K562 (cell line): Measurements from ENCODE around the gene COL4A5.

Experiments used
- HDAC2 ChIP-seq: fragments of 450-650 bp; IDR thresholded peaks from 2 replicates; pipeline ENCODE4 v1.6.1; 2016; ENCODE audit warnings: mild to moderate bottlenecking
- IRF1 ChIP-seq: sonication (generic); formaldehyde crosslinking; IDR thresholded peaks from 2 replicates; pipeline ENCODE4 v1.8.0; 2022; ENCODE audit warnings: missing genetic modification reagents, mild to moderate bottlenecking, borderline replicate concordance
- KAT7 ChIP-seq: sonication (generic); formaldehyde crosslinking; IDR thresholded peaks from 2 replicates; pipeline ENCODE4 v1.8.0; 2022; ENCODE audit warnings: missing genetic modification reagents, mild to moderate bottlenecking, borderline replicate concordance
- KDM1A ChIP-seq, 2 experiments: fragments of 450-650 bp; IDR thresholded peaks; 2 replicates each; pipeline ENCODE4 v1.6.1; 2016; ENCODE audit warnings: mild to moderate bottlenecking in 2 of 2
- SMAD1 ChIP-seq: fragments of 150-350 bp; IDR thresholded peaks from 2 replicates; pipeline ENCODE4 v1.6.1; 2014; ENCODE audit warnings: low read length, low read depth; ENCODE audit not compliant: partially characterized antibody
- SREBF2 ChIP-seq: sonication (generic); formaldehyde crosslinking; IDR thresholded peaks from 2 replicates; pipeline ENCODE4 v1.4.0; 2020; ENCODE audit warnings: mild to moderate bottlenecking, missing genetic modification reagents
- ZBTB40 ChIP-seq, 2 experiments: fragments of 450-650 bp in 1 of 2; sonication (generic) in 1 of 2; formaldehyde crosslinking in 1 of 2; IDR thresholded peaks; 2 replicates each; pipeline versions ENCODE4 v1.7.1 to v1.9.0; 2016 to 2022; ENCODE audit warnings: inconsistent platforms in 1 of 2, mild to moderate bottlenecking in 1 of 2, missing genetic modification reagents in 1 of 2
- ZNF121 ChIP-seq: sonication (generic); formaldehyde crosslinking; conservative IDR thresholded peaks from 2 replicates; pipeline ENCODE4 v1.8.0; 2022; ENCODE audit warnings: missing genetic modification reagents
- ZNF140 ChIP-seq: fragments of 250-450 bp; sonication (Bioruptor Pico); IDR thresholded peaks from 2 replicates; pipeline ENCODE4 v1.8.0; 2021; ENCODE audit warnings: moderate library complexity, mild to moderate bottlenecking, inconsistent platforms
- ZNF77 ChIP-seq: fragments of 250-450 bp; sonication (Bioruptor Pico); IDR thresholded peaks from 2 replicates; pipeline ENCODE4 v1.5.0; 2020
- TF ChIP-seq, protein P1 (sequence below), 3 experiments: IDR thresholded peaks in 2 of 3; conservative IDR thresholded peaks in 1 of 3; 2 replicates each; pipeline ENCODE4 v1.5.1; 2011 to 2012; ENCODE audit warnings: low read length in 3 of 3, mild to moderate bottlenecking in 3 of 3, control low read depth in 2 of 3, improper control_type of control experiment in 1 of 3, inconsistent platforms in 1 of 3, low read depth in 1 of 3, mixed read lengths in 1 of 3, moderate library complexity in 1 of 3; ENCODE audit not compliant: insufficient read depth in 2 of 3
- TF ChIP-seq, protein P2 (sequence below): fragments of 250-450 bp; sonication (Bioruptor Pico); IDR thresholded peaks from 2 replicates; pipeline ENCODE4 v1.9.0; 2021; ENCODE audit warnings: mild to moderate bottlenecking, inconsistent platforms

DNA sequence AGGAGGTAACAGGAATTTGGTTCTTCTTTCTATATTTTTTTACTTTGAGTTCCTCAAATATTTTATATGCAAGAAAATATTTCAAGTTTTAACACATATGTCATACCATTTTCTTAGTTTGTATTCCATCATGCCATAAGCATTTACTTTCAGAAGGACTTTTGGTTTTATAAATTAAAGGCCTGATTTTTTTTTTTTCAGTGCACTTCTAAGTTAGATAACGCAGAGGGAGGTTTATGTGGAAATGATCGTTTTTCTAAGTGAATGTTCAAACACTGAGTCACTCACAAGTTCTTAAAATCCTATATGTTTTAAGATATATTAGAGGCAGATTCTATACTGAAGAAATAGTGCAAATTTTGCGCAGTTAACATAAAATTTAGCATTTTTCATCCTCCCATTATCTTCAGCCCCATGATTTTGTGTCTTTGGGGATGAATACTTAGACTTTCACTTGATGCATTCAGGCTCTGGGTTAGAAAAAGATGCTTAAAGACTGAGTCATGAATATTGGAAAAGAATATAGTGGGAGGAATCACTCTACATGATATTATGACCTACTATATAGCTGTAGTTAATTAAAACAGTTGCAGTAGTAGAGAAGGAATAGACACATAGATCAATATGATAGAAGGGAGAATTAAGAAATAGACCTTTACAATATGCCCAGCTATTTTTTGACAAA lies 54.9 kb downstream of the COL4A5 start:
- TF ChIP-seq, protein P1, sequence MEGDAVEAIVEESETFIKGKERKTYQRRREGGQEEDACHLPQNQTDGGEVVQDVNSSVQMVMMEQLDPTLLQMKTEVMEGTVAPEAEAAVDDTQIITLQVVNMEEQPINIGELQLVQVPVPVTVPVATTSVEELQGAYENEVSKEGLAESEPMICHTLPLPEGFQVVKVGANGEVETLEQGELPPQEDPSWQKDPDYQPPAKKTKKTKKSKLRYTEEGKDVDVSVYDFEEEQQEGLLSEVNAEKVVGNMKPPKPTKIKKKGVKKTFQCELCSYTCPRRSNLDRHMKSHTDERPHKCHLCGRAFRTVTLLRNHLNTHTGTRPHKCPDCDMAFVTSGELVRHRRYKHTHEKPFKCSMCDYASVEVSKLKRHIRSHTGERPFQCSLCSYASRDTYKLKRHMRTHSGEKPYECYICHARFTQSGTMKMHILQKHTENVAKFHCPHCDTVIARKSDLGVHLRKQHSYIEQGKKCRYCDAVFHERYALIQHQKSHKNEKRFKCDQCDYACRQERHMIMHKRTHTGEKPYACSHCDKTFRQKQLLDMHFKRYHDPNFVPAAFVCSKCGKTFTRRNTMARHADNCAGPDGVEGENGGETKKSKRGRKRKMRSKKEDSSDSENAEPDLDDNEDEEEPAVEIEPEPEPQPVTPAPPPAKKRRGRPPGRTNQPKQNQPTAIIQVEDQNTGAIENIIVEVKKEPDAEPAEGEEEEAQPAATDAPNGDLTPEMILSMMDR (IDR thresholded peaks at IDR 0.05 in 2 of 3, conservative IDR thresholded peaks at IDR 0.05 in 1 of 3; ENCODE audit: insufficient read depth in 2 of 3, low read depth in 1 of 3, low read length in 3 of 3), result no peak
- TF ChIP-seq ZNF121, result no peak
- TF ChIP-seq KDM1A (IDR thresholded peaks at IDR 0.05), result no peak
- TF ChIP-seq IRF1 (CRISPR knock-in tag), result no peak
- TF ChIP-seq, protein P2, sequence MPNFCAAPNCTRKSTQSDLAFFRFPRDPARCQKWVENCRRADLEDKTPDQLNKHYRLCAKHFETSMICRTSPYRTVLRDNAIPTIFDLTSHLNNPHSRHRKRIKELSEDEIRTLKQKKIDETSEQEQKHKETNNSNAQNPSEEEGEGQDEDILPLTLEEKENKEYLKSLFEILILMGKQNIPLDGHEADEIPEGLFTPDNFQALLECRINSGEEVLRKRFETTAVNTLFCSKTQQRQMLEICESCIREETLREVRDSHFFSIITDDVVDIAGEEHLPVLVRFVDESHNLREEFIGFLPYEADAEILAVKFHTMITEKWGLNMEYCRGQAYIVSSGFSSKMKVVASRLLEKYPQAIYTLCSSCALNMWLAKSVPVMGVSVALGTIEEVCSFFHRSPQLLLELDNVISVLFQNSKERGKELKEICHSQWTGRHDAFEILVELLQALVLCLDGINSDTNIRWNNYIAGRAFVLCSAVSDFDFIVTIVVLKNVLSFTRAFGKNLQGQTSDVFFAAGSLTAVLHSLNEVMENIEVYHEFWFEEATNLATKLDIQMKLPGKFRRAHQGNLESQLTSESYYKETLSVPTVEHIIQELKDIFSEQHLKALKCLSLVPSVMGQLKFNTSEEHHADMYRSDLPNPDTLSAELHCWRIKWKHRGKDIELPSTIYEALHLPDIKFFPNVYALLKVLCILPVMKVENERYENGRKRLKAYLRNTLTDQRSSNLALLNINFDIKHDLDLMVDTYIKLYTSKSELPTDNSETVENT, result no peak
- no peak for TF ChIP-seq ZBTB40 (IDR thresholded peaks at IDR 0.05)
- no peak for TF ChIP-seq ZBTB40 (CRISPR knock-in tag; IDR thresholded peaks at IDR 0.05)
- no peak for TF ChIP-seq ZNF140 (CRISPR knock-in tag)
- TF ChIP-seq SMAD1, result no peak
- no peak for TF ChIP-seq ZNF77
- no peak for TF ChIP-seq SREBF2 (CRISPR knock-in tag)
- no peak for TF ChIP-seq KAT7 (CRISPR knock-in tag)
- TF ChIP-seq HDAC2, result no peak
